ENCODE data around the gene TRIO.

The TRIO gene

GRCh38 chr5:14503681-14504331 is 360.7 kb downstream of the TRIO start:
- DNase-seq: no peak

- DNase-seq: no peak
These were observed 361.2 kb downstream of the TRIO start for GRCh38 chr5:14504332-14504727.

- no peak for DNase-seq
These were observed 361.7 kb downstream of the TRIO start for GRCh38 chr5:14504816-14505215.

GRCh38 chr5:14505310-14506139 is 362.4 kb downstream of the TRIO start:
- no peak for DNase-seq

- no peak for DNase-seq
These were observed 363.0 kb downstream of the TRIO start for GRCh38 chr5:14506140-14506538.

GRCh38 chr5:14506661-14507060 is 363.5 kb downstream of the TRIO start:
- DNase-seq: no peak

GRCh38 chr5:14507156-14507941 is 364.2 kb downstream of the TRIO start:
- no peak for DNase-seq

GRCh38 chr5:14508046-14508445 is 364.9 kb downstream of the TRIO start:
- no peak for DNase-seq

GRCh38 chr5:14509556-14509955 is 366.4 kb downstream of the TRIO start:
- no peak for DNase-seq

- no peak for DNase-seq
These were observed 367.1 kb downstream of the TRIO start for GRCh38 chr5:14510156-14510734.

- no peak for DNase-seq
These were observed 367.7 kb downstream of the TRIO start for GRCh38 chr5:14510880-14511279.

GRCh38 chr5:14512574-14512973 is 369.4 kb downstream of the TRIO start:
- no peak for DNase-seq

- DNase-seq: no peak
These were observed 370.1 kb downstream of the TRIO start for GRCh38 chr5:14513266-14513665.

- DNase-seq: no peak
These were observed 373.8 kb downstream of the TRIO start for GRCh38 chr5:14516901-14517300.

GRCh38 chr5:14518638-14519037 is 375.5 kb downstream of the TRIO start:
- no peak for DNase-seq

- DNase-seq: no peak
These were observed 378.6 kb downstream of the TRIO start for GRCh38 chr5:14521748-14522147.

GRCh38 chr5:14522721-14523120 is 379.6 kb downstream of the TRIO start:
- DNase-seq: no peak

- DNase-seq: no peak
These were observed 380.3 kb downstream of the TRIO start for GRCh38 chr5:14523243-14524034.

GRCh38 chr5:14525397-14525796 is 382.3 kb downstream of the TRIO start:
- DNase-seq: no peak

- no peak for DNase-seq
These were observed 383.4 kb downstream of the TRIO start for GRCh38 chr5:14526493-14526892.

- no peak for DNase-seq
These were observed 385.0 kb downstream of the TRIO start for GRCh38 chr5:14528115-14528514.

GRCh38 chr5:14528926-14529325 is 385.8 kb downstream of the TRIO start:
- no peak for DNase-seq

- DNase-seq: no peak
These were observed 388.5 kb downstream of the TRIO start for GRCh38 chr5:14531668-14532067.

All from NCI-H1436 (cell line).